Islet precursor cell (in vitro differentiated cells): ENCODE results near the gene DUSP18.
"Not testable (repeated sequence)": the region's sequence is repeated elsewhere in the genome, so short reads cannot be mapped to it uniquely, and the experiment has no call there.

Experiments used
- DNase-seq: peaks from one replicate; pipeline ENCODE4 v3.0.0-alpha.2; 2018

Gene DUSP18

GRCh38 chr22:30676565-30676964, 8.9 kb upstream of the DUSP18 start:
- not testable (repeated sequence) for DNase-seq

- no peak for DNase-seq
Measured at GRCh38 chr22:30675436-30675835, 7.8 kb upstream of the DUSP18 start.

- DNase-seq, result no peak
Measured at GRCh38 chr22:30674482-30674881, 6.8 kb upstream of the DUSP18 start.

GRCh38 chr22:30673136-30673535, 5.5 kb upstream of the DUSP18 start:
- no peak for DNase-seq

GRCh38 chr22:30671071-30671470, 3.4 kb upstream of the DUSP18 start:
- no peak for DNase-seq

- no peak for DNase-seq
Measured at GRCh38 chr22:30668386-30668710, 673 bp upstream of the DUSP18 start.

GRCh38 chr22:30667107-30667493, 575 bp downstream of the DUSP18 start:
- DNase-seq, result no peak

- DNase-seq, result no peak
Measured at GRCh38 chr22:30665786-30666185, 1.9 kb downstream of the DUSP18 start.

- DNase-seq, result no peak
Measured at GRCh38 chr22:30665266-30665665, 2.4 kb downstream of the DUSP18 start.

GRCh38 chr22:30664798-30665197, 2.9 kb downstream of the DUSP18 start:
- no peak for DNase-seq

- DNase-seq, result no peak
Measured at GRCh38 chr22:30662040-30662439, 5.6 kb downstream of the DUSP18 start.

- DNase-seq, result no peak
Measured at GRCh38 chr22:30655532-30655931, 12.1 kb downstream of the DUSP18 start.

- DNase-seq, result no peak
Measured at GRCh38 chr22:30654361-30654760, 13.3 kb downstream of the DUSP18 start.

GRCh38 chr22:30652852-30653251, 14.8 kb downstream of the DUSP18 start:
- no peak for DNase-seq

- DNase-seq, result no peak
Measured at GRCh38 chr22:30650508-30651116, 17.1 kb downstream of the DUSP18 start.

GRCh38 chr22:30649430-30650007, 18.2 kb downstream of the DUSP18 start:
- peak; percentile 89 for DNase-seq

- peak; percentile 28 for DNase-seq
Measured at GRCh38 chr22:30648825-30649224, 18.9 kb downstream of the DUSP18 start.

GRCh38 chr22:30647536-30647935, 20.1 kb downstream of the DUSP18 start:
- DNase-seq, result no peak

GRCh38 chr22:30646518-30647160, 21.0 kb downstream of the DUSP18 start:
- peak; percentile 45 for DNase-seq

GRCh38 chr22:30643055-30643875, 24.4 kb downstream of the DUSP18 start:
- peak; percentile 38 for DNase-seq

- peak; percentile 29 for DNase-seq
Measured at GRCh38 chr22:30640839-30641430, 26.7 kb downstream of the DUSP18 start.

GRCh38 chr22:30640361-30640760, 27.3 kb downstream of the DUSP18 start:
- peak; percentile 59 for DNase-seq

- DNase-seq, result peak; percentile 70
Measured at GRCh38 chr22:30637701-30638114, 30.0 kb downstream of the DUSP18 start.
